ENCODE data around the gene KLRK1.

- TF ChIP-seq CTCF (IDR thresholded peaks at IDR 0.05) = no peak
- no peak for TF ChIP-seq POLR2A (IDR thresholded peaks at IDR 0.05)
Measured at GRCh38 chr12:10372559-10372958, 17.3 kb downstream of the KLRK1 start.

Measured in heart left ventricle (tissue), 13 donors.